Peyer's patch (tissue), 4 donors: ENCODE measurements around the gene PAAF1.

Experiments
- CTCF ChIP-seq, 6 experiments: fragments of 450-650 bp in 4 of 6; fragments of 200-600 bp in 2 of 6; sonication (generic) in 1 of 6; IDR thresholded peaks; one replicate each; pipeline ENCODE4 v1.5.1; 2017 to 2019; ENCODE audit warnings: antibody characterized with exemption in 6 of 6, mild to moderate bottlenecking in 3 of 6, moderate library complexity in 1 of 6
- POLR2A ChIP-seq, 2 donors: fragments of 450-650 bp; IDR thresholded peaks; one replicate each; pipeline ENCODE4 v1.5.1; 2017; ENCODE audit warnings: antibody characterized with exemption in 2 of 2, mild to moderate bottlenecking in 2 of 2, moderate library complexity in 2 of 2

DNA sequence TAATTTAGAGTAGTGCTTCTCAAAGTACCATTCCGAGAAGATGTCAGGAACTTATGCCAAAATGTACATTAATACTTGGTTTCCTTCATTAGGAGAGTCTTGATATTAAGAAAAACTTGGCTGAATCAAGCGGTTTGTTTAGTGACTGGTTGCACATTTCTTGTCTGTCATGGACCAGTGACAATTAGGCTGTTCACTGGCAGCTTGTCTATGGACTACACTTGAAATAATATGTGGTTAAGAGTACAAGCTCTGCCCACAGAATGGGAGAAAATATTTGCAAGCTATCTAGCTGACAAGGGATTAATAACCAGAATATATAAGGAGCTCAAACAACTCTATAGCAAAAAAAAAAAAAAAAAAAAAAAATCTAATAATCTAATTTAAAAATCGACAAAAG, 24.8 kb upstream of the PAAF1 start:
- TF ChIP-seq CTCF (IDR thresholded peaks at IDR 0.05) (no peak), POLR2A (IDR thresholded peaks at IDR 0.05) (no peak)
